IMR-90 (cell line): ENCODE data around the gene TAPBP. TPM values are rescaled to one million over a fixed set of nuclear protein-coding genes. Genes with fewer than 3 reads are reported as not detected.

ENCODE experiments used
- ATAC-seq: fragments of 200-7000 bp; cut with Tn5 transposase; 2 replicates; pipeline ENCODE4 v1.9.1; 2020; ENCODE audit warnings: low read depth, mild to moderate bottlenecking, moderate library complexity
- BruUV-seq: library from RNA; stranded (reverse); fragments of 400-500 nt; replicated peaks from 2 replicates; lab custom pipeline; 2021; lab: Mats Ljungman, UMichigan
- CTCF ChIA-PET: fragments of 300-600 bp; formaldehyde crosslinking; extraction: SDS; loops from one replicate; lab custom pipeline; 2021; ENCODE audit warnings: antibody characterized with exemption; lab: Yijun Ruan, JAX
- POLR2A ChIA-PET: fragments of 300-600 bp; sonication (Branson Sonifier 250); formaldehyde crosslinking; loops from one replicate; lab custom pipeline; 2022; ENCODE audit warnings: antibody characterized with exemption; ENCODE audit not compliant: unreplicated experiment; lab: Charles Lee
- DNase-seq: peaks from one replicate; pipeline ENCODE4 v3.0.0; 2013
- H2AFZ ChIP-seq: replicated peaks from 2 replicates; pipeline ENCODE3; 2013; ENCODE audit warnings: low read length, mild to moderate bottlenecking; ENCODE audit not compliant: poor library complexity
- H2AK5ac ChIP-seq: 2 replicates; pipeline ENCODE4 v1.6.1; 2013; ENCODE audit warnings: low read depth, low read length, inconsistent platforms
- H2AK9ac ChIP-seq: replicated peaks from 2 replicates; pipeline ENCODE3; 2013; ENCODE audit warnings: mild to moderate bottlenecking, low read depth, low read length, moderate library complexity; ENCODE audit not compliant: poor library complexity
- H2BK120ac ChIP-seq: 2 replicates; pipeline ENCODE4 v1.6.1; 2013; ENCODE audit warnings: low read depth, low read length, inconsistent platforms
- H2BK15ac ChIP-seq: 3 replicates; pipeline ENCODE4 v1.6.1; 2013; ENCODE audit warnings: low read depth, low read length, inconsistent platforms
- H2BK20ac ChIP-seq: 2 replicates; pipeline ENCODE4 v1.6.1; 2013; ENCODE audit warnings: low read depth, mild to moderate bottlenecking, inconsistent platforms, low read length, moderate library complexity
- H2BK5ac ChIP-seq: 2 replicates; pipeline ENCODE4 v1.6.1; 2013; ENCODE audit warnings: mild to moderate bottlenecking, low read depth, low read length, inconsistent platforms; ENCODE audit not compliant: poor library complexity, severe bottlenecking
- H3K14ac ChIP-seq: replicated peaks from 2 replicates; pipeline ENCODE4 v1.6.1; 2013; ENCODE audit warnings: low read depth, low read length, inconsistent platforms
- H3K18ac ChIP-seq: 2 replicates; pipeline ENCODE4 v1.6.1; 2013; ENCODE audit warnings: low read depth, low read length, control low read depth
- H3K23ac ChIP-seq: 2 replicates; pipeline ENCODE4 v1.6.1; 2013; ENCODE audit warnings: low read depth, low read length, inconsistent platforms
- H3K27ac ChIP-seq: 2 replicates; pipeline ENCODE4 v1.5.1; 2013; ENCODE audit warnings: mild to moderate bottlenecking, control low read depth, low read length; ENCODE audit not compliant: insufficient read depth
- H3K27me3 ChIP-seq: 2 replicates; pipeline ENCODE4 v1.6.1; 2013; ENCODE audit warnings: low read length; ENCODE audit not compliant: control insufficient read depth, insufficient read depth
- H3K36me3 ChIP-seq: 2 replicates; pipeline ENCODE4 v1.6.1; 2013; ENCODE audit warnings: low read length, mixed read lengths; ENCODE audit not compliant: control insufficient read depth, insufficient read depth
- H3K4ac ChIP-seq: 2 replicates; pipeline ENCODE4 v1.6.1; 2013; ENCODE audit warnings: low read depth, low read length, inconsistent platforms
- H3K4me1 ChIP-seq: 2 replicates; pipeline ENCODE4 v1.6.1; 2013; ENCODE audit warnings: low read length, mixed read lengths; ENCODE audit not compliant: control insufficient read depth, insufficient read depth
- H3K4me2 ChIP-seq: 2 replicates; pipeline ENCODE4 v1.6.1; 2013; ENCODE audit warnings: low read depth, mild to moderate bottlenecking, control low read depth, low read length, moderate library complexity
- H3K4me3 ChIP-seq: 2 replicates; pipeline ENCODE4 v1.5.1; 2013; ENCODE audit warnings: low read depth, mild to moderate bottlenecking, control low read depth, low read length, moderate library complexity; ENCODE audit not compliant: insufficient read depth
- H3K56ac ChIP-seq: 2 replicates; pipeline ENCODE4 v1.6.1; 2013; ENCODE audit warnings: low read length, inconsistent platforms; ENCODE audit not compliant: insufficient read depth; ENCODE audit errors: extremely low read depth
- H3K79me1 ChIP-seq, 2 experiments: 2 replicates each; pipeline ENCODE4 v1.6.1; 2013; ENCODE audit warnings: low read length in 2 of 2, inconsistent platforms in 1 of 2, low read depth in 1 of 2
- H3K9ac ChIP-seq: 2 replicates; pipeline ENCODE4 v1.6.1; 2013; ENCODE audit warnings: low read depth, low read length, control low read depth
- H3K9me1 ChIP-seq: 2 replicates; pipeline ENCODE4 v1.6.1; 2013; ENCODE audit warnings: low read length, inconsistent platforms; ENCODE audit not compliant: insufficient read depth
- H3K9me3 ChIP-seq: 2 replicates; pipeline ENCODE4 v1.6.1; 2013; ENCODE audit warnings: low read length; ENCODE audit not compliant: control insufficient read depth, insufficient read depth
- H4K20me1 ChIP-seq: 2 replicates; pipeline ENCODE4 v1.6.1; 2013; ENCODE audit warnings: low read length, inconsistent platforms; ENCODE audit not compliant: insufficient read depth
- H4K5ac ChIP-seq: 2 replicates; pipeline ENCODE4 v1.6.1; 2013; ENCODE audit warnings: mild to moderate bottlenecking, low read depth, low read length, control low read depth
- H4K8ac ChIP-seq, 2 experiments: 2 replicates each; pipeline ENCODE4 v1.6.1; 2013; ENCODE audit warnings: low read depth in 2 of 2, low read length in 2 of 2, control low read depth in 1 of 2, inconsistent platforms in 1 of 2
- H4K91ac ChIP-seq: 2 replicates; pipeline ENCODE4 v1.6.1; 2013; ENCODE audit warnings: low read depth, low read length, inconsistent platforms; ENCODE audit not compliant: insufficient read depth
- CEBPB ChIP-seq: IDR thresholded peaks from 2 replicates; pipeline ENCODE4 v1.6.1; 2012; ENCODE audit warnings: low read depth, low read length, improper control_type of control experiment
- CHD1 ChIP-seq: IDR thresholded peaks from 2 replicates; pipeline ENCODE4 v1.6.1; 2012; ENCODE audit warnings: low read depth, low read length, improper control_type of control experiment
- CTCF ChIP-seq: conservative IDR thresholded peaks from 2 replicates; pipeline ENCODE4 v1.5.1; 2012; ENCODE audit warnings: mild to moderate bottlenecking, low read depth, low read length, improper control_type of control experiment
- MAFK ChIP-seq: IDR thresholded peaks from 2 replicates; pipeline ENCODE4 v1.6.1; 2012; ENCODE audit warnings: low read depth, low read length, improper control_type of control experiment
- MAZ ChIP-seq: IDR thresholded peaks from 2 replicates; pipeline ENCODE4 v1.6.1; 2012; ENCODE audit warnings: low read depth, mild to moderate bottlenecking, low read length, improper control_type of control experiment, moderate library complexity, borderline replicate concordance
- NFE2L2 ChIP-seq: fragments of 150-350 bp; IDR thresholded peaks from 2 replicates; pipeline ENCODE4 v1.6.1; 2016; ENCODE audit warnings: low read depth, mild to moderate bottlenecking, low read length
- POLR2A ChIP-seq: IDR thresholded peaks from 2 replicates; pipeline ENCODE4 v1.6.1; 2012; ENCODE audit warnings: mild to moderate bottlenecking, low read depth, low read length
- RAD21 ChIP-seq: IDR thresholded peaks from 2 replicates; pipeline ENCODE4 v1.6.1; 2012; ENCODE audit warnings: low read length, improper control_type of control experiment
- USF2 ChIP-seq: fragments of 150-350 bp; IDR thresholded peaks from 2 replicates; pipeline ENCODE4 v1.6.1; 2017; ENCODE audit warnings: mild to moderate bottlenecking, antibody characterized with exemption, low read length, low read depth
- WGBS, 2 experiments: methylation state at CpG; one replicate each; pipeline versions ENCODE4 v1.1.5 to v1.1.7; 2013; ENCODE audit warnings: missing lambda C conversion rate in 2 of 2; ENCODE audit not compliant: insufficient read length in 1 of 2; ENCODE audit errors: extremely low coverage in 2 of 2; 5-methylcytosine and 5-hydroxymethylcytosine counted together
- dilution Hi-C: fragments of 300-500 bp; cut with HindIII; formaldehyde crosslinking; loops from one replicate; pipeline ENCODE4 v1.14.3; 2018; ENCODE audit warnings: low sequenced_read_pairs; ENCODE audit not compliant: unreplicated experiment
- in situ Hi-C: fragments of 300-500 bp; cut with MboI; formaldehyde crosslinking; loops from 3 replicates; pipeline ENCODE4 v1.14.3; 2019; ENCODE audit warnings: low sequenced_read_pairs, inconsistent platforms, mixed read lengths
- intact Hi-C: fragments of 100-400 bp; cut with micrococcal nuclease; formaldehyde crosslinking; loops from 2 replicates; pipeline ENCODE4 v1.10.0; 2022
- polyA plus RNA-seq, 3 experiments: library from polyadenylated mRNA; depleted of rRNA; stranded (reverse); fragments of >200 nt; gene quantifications; 2 replicates each; pipeline ENCODE4 v1.2.3, GENCODE V29; 2012; ENCODE audit warnings: low replicate concordance in 1 of 3
- total RNA-seq: library from RNA; depleted of rRNA; stranded (reverse); fragments of >200 nt; gene quantifications from 2 replicates; pipeline ENCODE4 v1.2.3, GENCODE V29; 2012

TAPBP gene
- total and polyA plus RNA-seq, 2 of the 4 experiments (the other 2 are of a cell fraction) = 13.1 to 63.3 TPM

- TF ChIP-seq CEBPB (no peak), MAZ (no peak)
These were observed 25.5 kb downstream of the TAPBP start (continued) for GRCh38 chr6:33288141-33288920.

- Histone ChIP-seq H3K4me1 (peaks cover 7% of the 10 kb centered on the region), H3K9me1 (peaks cover 3% of the 10 kb centered on the region; the same call in 1 of the 2 replicates), H2AK9ac (no peak overlapping the region), H3K56ac (no peak overlapping the region), H2AK5ac (no peak overlapping the region), H2BK15ac (no peak overlapping the region), H2BK20ac (no peak overlapping the region), H4K91ac (no peak overlapping the region), H4K5ac (no peak overlapping the region), H3K4ac (no peak overlapping the region), H4K8ac (no peak overlapping the region), H3K36me3 (peaks cover 45% of the 10 kb centered on the region), H2BK120ac (no peak overlapping the region), H3K14ac (no peak overlapping the region), H3K4me2 (no peak overlapping the region), H3K79me1 (peaks cover 31 to 57% of the 10 kb centered on the region in 2 experiments), H3K9me3 (no peaks in the 10 kb centered on the region), H4K20me1 (no peaks in the 10 kb centered on the region), H2BK5ac (no peak overlapping the region), H3K4me3 (no peak overlapping the region), H3K18ac (no peak overlapping the region), H3K9ac (no peak overlapping the region), H3K27ac (no peak overlapping the region), H2AFZ (peak overlapping the region; percentile 29), H3K27me3 (no peaks in the 10 kb centered on the region), H3K23ac (no peak overlapping the region)
- intact Hi-C loops = no loop called here
- CTCF ChIA-PET = no interaction called here
- DNase-seq (no peak), ATAC-seq (no peak)
- POLR2A ChIA-PET = no interaction called here
- WGBS, 2 experiments = no CpG with 5 or more reads among the region's 22 CpGs
- dilution Hi-C loops = no loop called here
- TF ChIP-seq RAD21 (no peak), MAZ (no peak), MAFK (no peak), CHD1 (no peak), POLR2A (no peak), USF2 (no peak), CTCF (no peak), NFE2L2 (no peak)
- in situ Hi-C loops = no loop called here
- BruUV-seq = no TSS peak
These were observed 26.6 kb downstream of the TAPBP start for GRCh38 chr6:33286946-33287914.
